ENCODE results near the gene C1R.
A peak's percentile ranks its signal among the peaks of the same experiment; 100 is the strongest.

C1R gene

GRCh38 chr12:7093486-7093885 is 1.2 kb upstream of the C1R start:
- peaks cover 32% of the 10 kb centered on the region for H3K36me3 ChIP-seq
- H3K27ac ChIP-seq: no peak overlapping the region
- H3K4me3 ChIP-seq (ENCODE audit: low read depth in 1 of 2, low read length in 1 of 2): no peak overlapping the region
- TF ChIP-seq CTCF (IDR thresholded peaks at IDR 0.05): no peak
- H3K9me3 ChIP-seq: no peaks in the 10 kb centered on the region
- H3K4me1 ChIP-seq (ENCODE audit: control insufficient read depth in 1 of 2, insufficient read depth in 1 of 2, low read depth in 1 of 2, low read length in 1 of 2): peaks cover 11 to 19% of the 10 kb centered on the region in 2 experiments
- no peaks in the 10 kb centered on the region for H3K27me3 ChIP-seq

- Histone ChIP-seq H3K27ac (peak overlapping the region; percentile 52), H3K36me3 (peaks cover 28% of the 10 kb centered on the region), H3K4me1 (ENCODE audit: control insufficient read depth in 1 of 2, insufficient read depth in 1 of 2, low read depth in 1 of 2, low read length in 1 of 2) (peaks cover 11 to 19% of the 10 kb centered on the region in 2 experiments), H3K27me3 (no peaks in the 10 kb centered on the region), H3K9me3 (no peaks in the 10 kb centered on the region), H3K4me3 (ENCODE audit: low read depth in 1 of 2, low read length in 1 of 2) (no peak overlapping the region)
- TF ChIP-seq CTCF (IDR thresholded peaks at IDR 0.05): no peak
Observed at GRCh38 chr12:7092986-7093460, 778 bp upstream of the C1R start.

- Histone ChIP-seq H3K36me3 (peaks cover 15% of the 10 kb centered on the region), H3K9me3 (no peaks in the 10 kb centered on the region), H3K27ac (peak overlapping the region; percentile 52), H3K4me1 (ENCODE audit: control insufficient read depth in 1 of 2, insufficient read depth in 1 of 2, low read depth in 1 of 2, low read length in 1 of 2) (peaks cover 11 to 19% of the 10 kb centered on the region in 2 experiments), H3K4me3 (ENCODE audit: low read depth in 1 of 2, low read length in 1 of 2) (peak overlapping the region; percentile 51 to 59), H3K27me3 (no peaks in the 10 kb centered on the region)
- no peak for TF ChIP-seq CTCF (IDR thresholded peaks at IDR 0.05)
Observed at GRCh38 chr12:7091660-7092228, 501 bp downstream of the C1R start.

- H3K27me3 ChIP-seq: no peaks in the 10 kb centered on the region
Observed at GRCh38 chr12:7091171-7091570, 1.1 kb downstream of the C1R start.

GRCh38 chr12:7090222-7090998 is 1.8 kb downstream of the C1R start:
- no peak overlapping the region for H3K27ac ChIP-seq

More at GRCh38 chr12:7091171-7091570, 1.1 kb downstream of the C1R start:
- no peak for TF ChIP-seq CTCF (IDR thresholded peaks at IDR 0.05)
- H3K4me1 ChIP-seq (ENCODE audit: control insufficient read depth in 1 of 2, insufficient read depth in 1 of 2, low read depth in 1 of 2, low read length in 1 of 2): peaks cover 11 to 19% of the 10 kb centered on the region in 2 experiments
- no peak overlapping the region for H3K27ac ChIP-seq
- no peaks in the 10 kb centered on the region for H3K9me3 ChIP-seq
- H3K36me3 ChIP-seq: peaks cover 9% of the 10 kb centered on the region
- no peak overlapping the region for H3K4me3 ChIP-seq (ENCODE audit: low read depth in 1 of 2, low read length in 1 of 2)

More at GRCh38 chr12:7090222-7090998, 1.8 kb downstream of the C1R start:
- Histone ChIP-seq H3K4me3 (ENCODE audit: low read depth in 1 of 2, low read length in 1 of 2) (no peak overlapping the region), H3K27me3 (no peaks in the 10 kb centered on the region), H3K36me3 (peaks cover 2% of the 10 kb centered on the region), H3K9me3 (no peaks in the 10 kb centered on the region), H3K4me1 (ENCODE audit: control insufficient read depth in 1 of 2, insufficient read depth in 1 of 2, low read depth in 1 of 2, low read length in 1 of 2) (peaks cover 11 to 17% of the 10 kb centered on the region in 2 experiments)
- no peak for TF ChIP-seq CTCF (IDR thresholded peaks at IDR 0.05)

All from neutrophil (primary cell).